ENCODE data around the gene SNX32.

The SNX32 gene

GRCh38 chr11:65797711-65798110 lies 36.1 kb upstream of the SNX32 start:
- Histone ChIP-seq H3K9me3 (ENCODE audit: control insufficient read depth, insufficient read depth, low read depth, low read length) (no peaks in the 10 kb centered on the region), H3K4me3 (ENCODE audit: low read depth, low read length) (no peak overlapping the region), H3K27ac (ENCODE audit: extremely low read depth, low read depth, low read length) (no peak overlapping the region), H3K36me3 (ENCODE audit: control insufficient read depth in 2 of 2, insufficient read depth in 1 of 2, low read length in 2 of 2) (no peaks in the 10 kb centered on the region), H3K4me1 (ENCODE audit: control insufficient read depth, insufficient read depth, low read length) (no peaks in the 10 kb centered on the region)
- ChIA-PET POLR2A (no interaction called here), CTCF (interaction anchor here (0.6 to 1.3 kb wide), 3 partner anchors 8 to 18 kb away, joined by 3 to 4 read pairs (median 4); no protein-coding TSS in a partner anchor)
- no peak for TF ChIP-seq ZNF529 (tag by site-specific recombination; IDR thresholded peaks at IDR 0.05; ENCODE audit: insufficient replicate concordance)
- TF ChIP-seq PRDM10 (tag by site-specific recombination; IDR thresholded peaks at IDR 0.05), result no peak
- TF ChIP-seq ZNF18 (tag by site-specific recombination; IDR thresholded peaks at IDR 0.05), result no peak
- TF ChIP-seq ZNF530 (tag by site-specific recombination; IDR thresholded peaks at IDR 0.05; ENCODE audit: low read depth), result no peak
- TF ChIP-seq ZNF654 (tag by site-specific recombination; IDR thresholded peaks at IDR 0.05; ENCODE audit: low read depth), result no peak
- no peak for TF ChIP-seq ZNF623 (tag by site-specific recombination; IDR thresholded peaks at IDR 0.05)
- no peak for TF ChIP-seq ZNF292 (tag by site-specific recombination; IDR thresholded peaks at IDR 0.05; ENCODE audit: borderline replicate concordance, low read depth)
- TF ChIP-seq ZNF621 (tag by site-specific recombination; IDR thresholded peaks at IDR 0.05), result no peak
- TF ChIP-seq ZSCAN4 (tag by site-specific recombination; IDR thresholded peaks at IDR 0.05), result no peak
- no peak for TF ChIP-seq EGR2 (tag by site-specific recombination; IDR thresholded peaks at IDR 0.05; ENCODE audit: low read depth)
- TF ChIP-seq ZNF132 (tag by site-specific recombination; IDR thresholded peaks at IDR 0.05; ENCODE audit: borderline replicate concordance), result no peak
- TF ChIP-seq ZNF416 (tag by site-specific recombination; IDR thresholded peaks at IDR 0.05), result no peak
- no peak for TF ChIP-seq ZNF114 (tag by site-specific recombination; IDR thresholded peaks at IDR 0.05)
- no peak for TF ChIP-seq ZNF214 (tag by site-specific recombination; IDR thresholded peaks at IDR 0.05; ENCODE audit: borderline replicate concordance)
- no peak for TF ChIP-seq ZSCAN23 (tag by site-specific recombination; IDR thresholded peaks at IDR 0.05)
- TF ChIP-seq ZXDB (tag by site-specific recombination; IDR thresholded peaks at IDR 0.05), result no peak

GRCh38 chr11:65798882-65799281 lies 34.9 kb upstream of the SNX32 start:
- ChIA-PET CTCF (interaction anchor here (0.6 to 1.1 kb wide), 4 partner anchors 19 to 1017 kb away, joined by 3 to 4 read pairs (median 4); no protein-coding TSS in a partner anchor), POLR2A (no interaction called here)
- H3K4me1 ChIP-seq (ENCODE audit: control insufficient read depth, insufficient read depth, low read length), result no peaks in the 10 kb centered on the region
- H3K36me3 ChIP-seq (ENCODE audit: control insufficient read depth in 2 of 2, insufficient read depth in 1 of 2, low read length in 2 of 2), result no peaks in the 10 kb centered on the region
- H3K4me3 ChIP-seq (ENCODE audit: low read depth, low read length), result no peak overlapping the region
- no peaks in the 10 kb centered on the region for H3K9me3 ChIP-seq (ENCODE audit: control insufficient read depth, insufficient read depth, low read depth, low read length)
- no peak for TF ChIP-seq ZNF132 (tag by site-specific recombination; IDR thresholded peaks at IDR 0.05; ENCODE audit: borderline replicate concordance)
- TF ChIP-seq ZNF10 (tag by site-specific recombination; IDR thresholded peaks at IDR 0.05), result no peak
- no peak for TF ChIP-seq SETDB1 (IDR thresholded peaks at IDR 0.05; ENCODE audit: insufficient read length, low read length)
- TF ChIP-seq ZNF148 (tag by site-specific recombination; IDR thresholded peaks at IDR 0.05; ENCODE audit: borderline replicate concordance), result no peak
- no peak for TF ChIP-seq ZNF544 (tag by site-specific recombination; IDR thresholded peaks at IDR 0.05)
- no peak for TF ChIP-seq ZNF670 (tag by site-specific recombination; IDR thresholded peaks at IDR 0.05; ENCODE audit: low read depth)
- TF ChIP-seq ZNF214 (tag by site-specific recombination; IDR thresholded peaks at IDR 0.05; ENCODE audit: borderline replicate concordance), result no peak
- no peak overlapping the region for H3K27ac ChIP-seq (ENCODE audit: extremely low read depth, low read depth, low read length)

Measured in HEK293 (cell line).